Non-pigmented ciliary epithelial cell (primary cell): ENCODE results near the gene ATXN7.
A peak's percentile ranks its signal among the peaks of the same experiment; 100 is the strongest.

ENCODE experiments used
- DNase-seq: peaks from one replicate; pipeline ENCODE4 v3.0.0-alpha.2; 2010; ENCODE audit warnings: low read depth

ATXN7 gene

DNA sequence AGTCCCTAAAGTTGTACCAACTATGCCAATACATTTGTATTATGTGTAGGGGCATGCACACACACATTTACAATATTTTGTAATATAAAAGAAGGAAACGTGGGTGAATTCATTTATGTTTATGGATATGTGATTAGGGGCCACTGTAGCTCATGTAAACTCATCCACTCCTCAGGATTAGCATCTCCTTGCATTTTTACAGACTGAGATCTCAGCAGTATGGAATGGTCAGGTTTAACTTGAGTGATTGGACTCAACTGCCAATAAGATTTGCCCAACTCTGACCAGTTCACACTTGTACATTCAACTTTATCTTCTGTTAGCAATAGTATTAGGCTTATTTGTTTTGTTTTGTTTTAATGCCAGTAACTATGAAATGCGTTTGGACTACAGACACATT lies 123.2 kb downstream of the ATXN7 start:
- DNase-seq = no peak

DNA sequence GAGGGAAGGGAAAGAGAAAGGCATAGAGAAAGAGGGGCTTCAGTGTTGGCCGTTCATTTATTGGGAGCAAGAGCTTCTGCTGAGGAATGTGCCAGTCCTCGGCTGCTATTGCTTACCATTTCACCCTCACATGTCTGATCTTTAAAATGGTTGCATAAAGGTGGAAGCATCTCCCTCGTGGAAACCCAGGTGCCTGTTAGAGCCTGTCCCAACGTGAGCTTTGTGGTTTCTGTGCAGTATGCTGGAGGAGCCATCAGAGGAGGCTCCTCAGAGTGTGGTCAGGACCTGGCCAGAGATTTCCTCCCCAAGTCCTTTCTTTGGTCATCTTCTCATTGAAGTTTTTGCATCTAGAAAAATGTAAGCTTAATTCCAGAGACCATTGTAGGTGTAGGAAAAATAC lies 125.3 kb downstream of the ATXN7 start:
- DNase-seq = no peak

DNA sequence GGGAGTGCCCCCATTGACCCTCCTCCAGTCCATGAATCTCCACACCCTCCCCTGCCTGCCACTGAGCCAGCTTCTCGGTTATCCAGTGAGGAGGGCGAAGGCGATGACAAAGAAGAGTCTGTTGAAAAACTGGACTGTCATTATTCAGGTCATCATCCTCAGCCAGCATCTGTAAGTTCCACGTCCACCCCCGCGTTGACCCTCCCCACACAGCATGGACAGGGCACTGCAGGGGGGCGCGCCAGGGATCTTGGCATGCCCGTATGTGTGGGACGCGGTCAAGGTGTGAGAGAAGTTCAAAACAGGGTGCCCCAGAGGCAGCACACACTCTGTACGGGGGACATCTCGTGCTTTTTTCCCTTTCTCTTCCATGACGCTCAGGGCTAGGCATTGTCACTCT lies 126.5 kb downstream of the ATXN7 start:
- DNase-seq = no peak

DNA sequence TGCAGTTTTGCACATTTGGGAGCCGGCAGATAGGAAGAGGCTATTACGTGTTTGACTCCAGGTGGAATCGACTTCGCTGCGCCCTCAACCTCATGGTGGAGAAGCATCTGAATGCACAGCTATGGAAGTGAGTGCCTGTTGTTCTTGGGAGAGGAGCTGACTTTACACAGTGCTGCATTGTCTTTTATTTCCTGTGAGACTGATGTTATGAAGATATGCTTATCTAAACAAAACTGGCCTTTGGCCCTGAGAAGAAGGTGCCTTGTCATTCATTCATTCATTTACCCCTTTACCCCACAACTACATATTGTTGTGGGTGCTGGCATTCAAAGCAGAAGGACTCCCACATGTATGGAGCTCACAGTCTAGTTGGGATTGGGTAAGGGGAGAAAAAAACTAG lies 127.1 kb downstream of the ATXN7 start:
- no peak for DNase-seq

DNA sequence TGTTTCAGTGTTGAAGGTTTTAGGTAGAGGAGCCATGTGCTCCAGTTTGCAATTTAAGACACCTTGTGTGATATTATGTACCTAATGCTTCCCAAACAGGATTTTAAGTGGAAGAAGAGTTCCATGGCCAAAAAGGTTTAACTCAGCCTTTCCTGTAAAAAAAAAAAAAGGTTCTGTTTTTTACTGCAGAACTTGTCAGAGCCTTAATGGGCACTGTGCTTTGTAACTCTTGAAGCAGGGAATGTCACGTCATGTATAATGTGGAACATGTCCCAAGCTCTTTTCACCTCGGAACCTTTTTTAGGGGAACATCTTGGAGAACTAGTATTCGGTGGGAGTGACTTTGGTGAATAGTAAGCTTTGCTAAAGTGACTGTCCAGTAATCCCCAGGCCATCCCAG lies 128.0 kb downstream of the ATXN7 start:
- no peak for DNase-seq

DNA sequence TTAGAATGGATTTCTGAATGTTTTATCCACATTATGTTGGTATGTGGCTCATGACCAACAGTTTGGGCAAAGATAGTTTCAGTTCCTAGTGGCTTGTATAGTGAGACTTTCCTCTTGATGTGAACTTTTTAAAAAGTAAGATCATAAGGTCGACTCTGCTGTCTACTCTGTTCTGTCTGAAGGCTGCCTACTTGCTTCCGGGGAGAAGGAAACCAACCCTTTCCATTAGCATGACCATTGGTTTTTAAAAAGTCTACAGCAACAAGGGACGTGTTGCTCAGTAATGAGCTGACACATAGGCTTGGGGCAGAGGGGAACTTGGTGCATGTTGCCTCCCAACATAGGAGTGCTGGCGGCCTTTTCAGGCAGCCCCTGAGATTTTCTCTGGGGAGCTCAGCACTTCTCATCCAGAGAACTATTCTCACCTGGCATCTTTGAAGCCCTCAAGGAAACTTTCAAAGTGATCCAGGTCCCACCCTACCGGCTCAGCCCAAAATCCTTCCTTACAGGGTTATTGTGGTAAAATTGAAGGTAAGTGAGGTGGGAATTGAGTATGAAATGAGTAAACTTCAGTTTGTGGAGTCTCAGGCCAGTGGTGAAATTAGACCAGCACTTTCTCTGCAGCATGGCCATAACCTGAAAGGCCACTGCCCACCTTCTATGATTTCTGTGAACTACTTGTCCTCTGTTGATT lies 129.0 kb downstream of the ATXN7 start:
- DNase-seq = no peak

DNA sequence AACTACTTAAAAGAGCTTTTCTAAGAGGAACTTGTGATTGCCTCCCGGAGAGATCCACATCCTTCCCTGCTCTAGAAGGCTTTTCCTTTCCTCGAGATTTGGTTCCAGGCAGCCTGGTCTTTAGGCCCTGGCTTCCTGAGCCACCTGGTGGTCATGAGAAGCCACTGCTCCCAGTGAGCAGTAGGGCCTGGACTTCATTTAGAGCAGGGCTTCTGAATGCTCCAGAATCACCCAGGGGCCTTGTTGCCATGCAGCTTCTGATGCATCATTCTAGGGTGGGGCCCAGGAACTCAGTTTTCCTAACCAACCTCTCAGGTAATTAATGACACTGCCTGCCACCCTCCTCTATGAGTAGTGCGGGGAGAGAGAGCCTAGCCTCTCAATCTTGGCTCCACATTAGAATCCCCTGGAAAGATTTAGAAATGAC lies 130.0 kb downstream of the ATXN7 start:
- no peak for DNase-seq

DNA sequence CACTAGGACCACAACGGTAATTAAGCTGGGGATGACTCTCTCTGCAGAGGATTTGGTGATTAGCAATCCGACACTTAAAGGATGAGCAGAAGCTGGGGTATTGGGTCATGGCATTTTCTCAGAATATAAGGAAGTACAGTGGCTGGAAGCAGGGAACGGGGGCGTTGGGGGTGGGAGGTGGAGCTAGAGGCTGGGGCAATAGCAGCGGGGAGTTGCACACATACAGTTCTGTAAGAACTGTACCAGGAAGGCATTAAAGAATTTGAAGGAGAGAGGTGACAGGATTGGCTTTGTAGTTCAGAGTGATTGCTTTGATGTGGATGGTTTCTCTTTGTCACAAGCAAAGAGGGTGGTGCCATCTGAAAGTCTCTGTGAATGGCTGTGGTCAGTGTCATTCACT lies 131.4 kb downstream of the ATXN7 start:
- DNase-seq = no peak

DNA sequence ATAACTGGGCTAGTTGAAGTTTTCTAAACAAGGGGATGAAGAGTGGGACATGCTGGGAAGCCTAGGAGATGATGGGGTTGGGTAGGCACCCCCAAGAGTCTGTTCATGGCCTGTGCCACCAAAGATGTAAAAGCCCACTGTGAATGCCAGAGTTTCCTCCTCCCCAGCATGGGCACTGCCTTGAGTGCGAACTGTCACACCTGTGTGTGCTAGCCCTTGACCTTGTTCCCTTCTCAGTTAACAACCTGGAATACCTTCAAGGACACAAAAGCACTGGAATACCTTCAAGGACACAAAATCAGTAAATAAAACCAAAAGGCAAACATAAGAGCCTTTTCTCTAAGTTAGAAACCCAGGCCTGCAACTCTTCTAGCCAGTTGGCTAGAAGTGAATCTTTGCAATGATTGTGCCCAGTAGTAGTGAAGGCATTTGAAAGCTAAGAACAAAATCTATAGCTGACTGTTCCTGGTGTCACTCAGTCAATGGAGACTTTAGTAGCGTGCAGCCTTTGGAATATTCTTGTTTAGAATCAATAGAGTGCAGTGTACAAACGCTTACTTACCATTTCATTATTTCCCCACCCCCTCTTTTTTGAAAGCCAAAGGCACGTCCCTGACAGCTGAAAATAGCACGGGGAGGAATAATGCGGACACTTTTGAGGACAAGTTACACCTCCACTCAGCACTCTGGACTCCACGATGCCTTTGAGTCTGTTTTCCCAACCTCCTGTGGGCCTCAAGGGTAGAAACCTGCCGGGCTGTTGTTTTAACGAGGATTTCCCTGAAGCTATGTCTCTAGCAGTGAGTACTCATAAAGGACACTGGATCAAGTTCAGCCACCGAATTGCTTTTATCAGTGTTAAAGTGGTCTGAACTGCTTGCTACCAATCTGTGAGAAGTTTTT lies 135.4 kb downstream of the ATXN7 start:
- no peak for DNase-seq

DNA sequence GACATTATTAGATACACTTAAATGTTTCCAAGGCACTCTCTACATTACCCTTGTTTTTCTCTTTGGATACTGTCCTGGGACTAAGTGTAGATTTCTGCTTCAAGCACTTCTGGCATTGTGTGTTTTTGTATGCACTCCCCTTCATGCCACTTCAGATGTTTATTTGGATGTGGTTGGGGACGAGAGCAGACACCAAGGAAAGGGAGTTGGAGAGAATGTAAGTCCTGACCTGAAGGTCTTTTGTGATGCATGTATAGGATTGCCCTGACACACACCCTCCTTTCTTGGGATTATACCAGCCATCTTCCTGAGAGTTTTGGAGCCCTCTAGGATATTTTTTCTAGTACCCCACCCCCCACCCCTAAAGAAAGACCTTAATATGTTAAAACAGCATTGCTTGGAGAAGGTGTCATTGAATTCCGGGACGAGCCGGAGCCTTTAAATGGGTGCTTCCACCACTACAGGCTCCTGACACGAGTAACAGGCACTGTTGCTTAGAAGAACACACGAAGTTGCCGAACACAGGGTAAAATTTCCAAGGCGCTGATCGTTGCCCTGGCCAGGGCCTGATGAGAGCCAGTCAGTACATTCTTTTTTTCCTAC lies 136.9 kb downstream of the ATXN7 start:
- no peak for DNase-seq

DNA sequence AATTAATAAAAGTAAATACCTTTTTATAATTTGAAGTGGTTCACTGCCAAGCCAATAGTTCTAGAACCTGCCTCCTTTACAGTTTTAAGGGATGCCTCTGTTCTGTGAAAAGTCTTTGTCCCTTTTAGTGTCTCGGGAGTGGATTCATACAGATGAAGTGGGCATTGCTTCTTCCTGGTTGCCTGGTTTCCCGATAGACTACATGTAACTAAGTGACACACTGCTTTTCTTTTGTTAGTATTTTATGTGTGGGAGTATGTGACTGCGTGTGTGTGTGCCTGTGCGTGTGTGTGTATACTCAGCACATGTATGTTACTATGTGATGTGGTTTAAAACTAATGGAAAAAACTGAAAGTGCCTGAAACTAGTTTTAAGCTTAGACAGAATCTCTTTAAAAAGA lies 138.6 kb downstream of the ATXN7 start:
- DNase-seq = no peak

DNA sequence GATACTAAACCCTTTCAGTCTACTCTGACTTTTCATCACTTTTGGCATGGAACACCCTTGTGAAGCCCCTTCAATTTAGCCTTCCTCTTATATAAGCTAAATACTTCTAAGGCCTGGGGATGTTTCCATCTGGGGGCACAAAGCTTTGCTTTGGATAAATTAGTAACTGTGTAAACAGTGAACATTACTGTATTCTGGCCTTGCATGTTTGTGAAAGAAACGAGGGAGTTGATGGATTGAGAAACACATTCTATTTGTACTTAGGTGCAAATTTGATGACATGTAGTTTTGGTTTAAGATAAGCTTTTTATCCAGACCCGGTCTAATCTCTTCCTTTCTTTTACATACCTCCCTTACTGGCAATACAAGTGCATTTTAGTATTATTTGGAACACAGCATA lies 139.9 kb downstream of the ATXN7 start:
- DNase-seq = no peak

DNA sequence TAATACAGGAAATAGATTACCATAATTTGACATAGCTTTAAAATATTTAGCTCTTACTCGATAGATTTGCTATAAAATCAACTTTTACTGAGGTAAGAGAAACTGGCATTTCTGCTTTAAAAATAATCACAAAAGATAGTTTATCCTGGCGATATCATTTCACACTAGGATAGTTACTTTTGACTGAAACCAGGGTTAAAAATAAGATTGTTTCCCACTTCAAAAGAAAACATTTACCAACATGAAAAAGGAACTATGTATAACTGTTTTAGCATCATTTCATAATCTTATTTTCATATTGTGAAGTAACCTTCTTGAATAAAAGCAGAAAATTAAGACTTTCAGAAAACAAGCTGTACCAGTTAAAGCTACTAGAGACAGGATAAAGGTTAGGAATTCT lies 144.3 kb downstream of the ATXN7 start:
- DNase-seq = no peak

DNA sequence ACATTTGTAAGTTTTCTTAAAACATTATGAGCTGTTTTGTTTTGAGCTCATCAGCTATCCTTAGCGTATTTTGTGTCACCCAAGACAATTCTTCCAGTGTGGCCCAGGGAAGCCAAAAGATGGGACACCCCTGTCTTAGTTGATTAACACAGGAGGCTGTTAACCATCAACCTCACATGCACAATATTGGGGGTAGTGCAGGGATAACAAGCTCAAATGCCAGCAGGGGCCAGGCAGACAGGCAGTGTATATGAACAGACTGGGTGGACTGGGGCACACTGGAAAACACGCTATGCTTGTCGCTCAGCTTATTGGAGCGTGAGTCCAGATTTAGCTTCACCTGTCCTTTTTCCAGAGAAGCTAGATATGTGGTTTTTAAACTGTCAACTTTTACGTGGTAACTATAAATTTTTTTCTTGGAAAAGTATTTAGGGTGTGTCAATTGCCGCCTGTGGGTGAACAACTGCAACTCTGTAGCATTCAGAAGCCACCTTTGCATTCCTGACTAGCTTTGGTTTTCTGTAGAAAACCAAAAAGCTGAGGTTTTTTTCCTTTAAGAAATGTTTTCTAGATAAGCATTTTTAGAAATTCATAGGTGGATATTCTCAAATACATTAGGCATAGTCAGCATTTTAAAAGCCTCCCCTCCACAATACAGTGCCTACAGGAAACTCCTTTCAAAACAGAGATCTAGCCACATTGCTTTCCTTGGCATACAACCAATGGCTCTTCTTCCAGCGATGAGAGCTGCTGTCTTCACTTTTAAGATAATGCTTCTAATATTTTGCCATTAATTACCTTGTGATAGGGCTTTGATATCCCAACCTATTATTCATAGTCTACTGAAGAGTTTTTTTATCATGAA lies 145.1 kb downstream of the ATXN7 start:
- no peak for DNase-seq

DNA sequence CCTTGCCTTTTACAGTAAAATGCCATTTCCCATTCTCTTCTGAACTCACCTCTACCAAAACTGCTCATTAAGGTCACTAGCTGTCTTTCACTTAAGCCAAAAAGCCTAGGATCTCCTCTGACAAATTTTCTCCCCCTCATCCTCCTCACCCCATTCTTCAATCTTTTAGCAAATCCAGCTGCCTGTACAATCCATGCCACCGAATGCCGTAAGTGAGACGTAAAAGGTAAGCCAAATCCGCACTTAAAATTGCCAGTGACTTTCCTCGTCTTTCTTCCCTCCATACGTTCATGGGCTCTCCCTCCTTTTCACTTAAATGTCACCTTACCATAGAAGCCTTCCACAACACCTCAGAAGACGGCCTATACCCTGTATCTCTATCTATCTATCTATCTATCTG lies 145.9 kb downstream of the ATXN7 start:
- DNase-seq = no peak

DNA sequence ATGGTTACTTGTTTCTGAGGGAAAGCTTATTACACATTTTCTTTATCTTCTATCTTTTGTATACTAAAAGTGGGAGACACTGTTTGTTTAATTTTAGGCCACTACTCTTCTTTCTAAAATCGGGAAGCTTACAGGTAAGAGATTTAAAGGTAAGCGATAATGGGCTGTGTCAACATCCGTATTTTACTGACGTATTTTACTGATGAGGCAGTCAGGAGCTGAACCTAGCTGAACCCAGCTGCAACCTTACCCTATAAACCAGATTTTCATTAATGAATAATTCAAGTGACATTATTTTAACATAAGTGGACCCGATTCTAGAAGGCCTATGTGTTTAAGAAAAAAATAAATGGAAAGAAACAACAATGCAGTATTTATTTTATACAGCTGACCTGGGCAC lies 146.5 kb downstream of the ATXN7 start:
- DNase-seq = no peak

DNA sequence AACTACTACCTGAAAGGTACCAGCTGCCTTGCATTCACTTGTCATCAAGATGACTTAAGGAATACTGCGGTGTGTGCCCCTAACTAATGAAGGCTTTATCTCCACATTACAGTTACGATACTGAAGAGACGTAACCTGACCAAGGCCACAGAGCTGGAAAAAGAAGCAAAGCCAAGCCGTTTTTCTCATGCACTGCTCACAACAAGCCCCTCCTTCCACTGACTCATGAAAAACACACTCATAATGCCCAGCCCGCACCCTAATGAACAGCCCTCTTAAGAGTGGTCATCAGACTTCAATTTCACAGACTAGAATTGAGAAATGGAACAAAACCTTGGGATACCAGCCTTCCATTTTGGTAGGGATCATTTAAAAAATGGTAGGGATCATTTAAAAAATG lies 148.0 kb downstream of the ATXN7 start:
- DNase-seq = peak; percentile 46

DNA sequence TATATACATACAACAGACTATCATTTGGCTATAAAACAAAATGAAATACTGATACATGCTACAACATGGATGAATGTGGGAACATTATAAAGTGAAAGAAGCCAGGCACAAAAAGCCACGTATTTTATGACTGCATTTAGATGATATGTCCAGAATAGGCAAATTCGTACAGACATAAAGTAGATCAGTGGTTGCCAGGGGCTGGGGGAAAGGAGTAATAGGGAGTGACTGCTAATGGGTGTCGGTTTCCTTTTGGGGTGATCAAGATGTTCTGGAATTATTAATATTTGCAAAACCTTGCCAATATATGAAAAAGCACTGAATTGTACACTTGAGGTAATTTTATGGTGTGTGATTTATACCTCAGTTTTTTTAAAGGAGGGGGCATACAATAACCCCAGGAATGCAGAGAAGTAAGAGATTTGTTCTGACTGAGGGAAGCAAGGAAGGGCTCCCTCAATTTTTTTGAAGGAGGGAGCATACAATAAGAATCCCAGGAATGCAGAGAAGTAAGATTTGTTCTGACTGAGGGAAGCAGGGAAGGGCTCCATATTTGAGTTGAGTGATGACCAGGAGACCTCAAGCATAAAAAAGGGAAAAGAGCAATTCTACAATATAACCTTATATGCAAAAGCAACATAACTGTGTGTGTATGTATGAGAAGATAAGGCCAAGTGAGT lies 153.4 kb downstream of the ATXN7 start:
- no peak for DNase-seq

DNA sequence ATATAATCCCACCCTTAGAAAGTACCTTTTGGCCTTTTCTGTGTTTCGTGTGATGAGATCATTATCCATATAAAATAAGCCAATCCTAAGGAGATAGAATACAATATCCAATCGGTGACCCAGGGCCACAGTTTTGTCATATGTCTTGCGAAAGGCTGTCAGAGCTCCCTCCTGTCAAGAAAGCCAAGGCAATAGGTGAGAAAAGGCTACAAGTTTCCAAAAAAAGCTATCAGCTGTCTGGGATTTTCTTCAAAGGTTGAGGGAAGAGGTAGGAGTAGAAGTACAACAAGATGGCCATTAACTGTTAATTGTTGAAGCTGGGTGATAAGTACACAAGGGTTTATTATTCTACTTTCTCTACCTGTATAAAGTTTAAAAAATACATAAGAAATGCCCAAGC lies 155.6 kb downstream of the ATXN7 start:
- DNase-seq = no peak

DNA sequence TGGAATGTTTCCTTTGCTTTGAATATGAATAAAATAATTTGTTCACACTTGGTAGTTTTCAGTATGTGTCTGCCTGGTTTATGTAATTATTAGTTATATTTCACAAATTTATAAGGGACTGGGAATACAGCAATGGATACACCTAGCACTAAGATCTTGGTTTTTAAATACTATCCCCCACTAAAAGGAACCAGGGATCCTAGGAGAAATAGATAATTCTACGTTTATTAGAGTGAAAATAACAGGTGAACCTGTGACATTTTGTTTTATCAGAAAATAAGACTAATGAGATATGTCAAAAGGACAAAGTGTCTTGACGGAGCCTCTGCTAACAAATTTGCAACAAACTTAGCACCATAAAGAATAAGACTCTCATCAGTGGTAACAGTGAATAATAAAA lies 156.2 kb downstream of the ATXN7 start:
- no peak for DNase-seq

DNA sequence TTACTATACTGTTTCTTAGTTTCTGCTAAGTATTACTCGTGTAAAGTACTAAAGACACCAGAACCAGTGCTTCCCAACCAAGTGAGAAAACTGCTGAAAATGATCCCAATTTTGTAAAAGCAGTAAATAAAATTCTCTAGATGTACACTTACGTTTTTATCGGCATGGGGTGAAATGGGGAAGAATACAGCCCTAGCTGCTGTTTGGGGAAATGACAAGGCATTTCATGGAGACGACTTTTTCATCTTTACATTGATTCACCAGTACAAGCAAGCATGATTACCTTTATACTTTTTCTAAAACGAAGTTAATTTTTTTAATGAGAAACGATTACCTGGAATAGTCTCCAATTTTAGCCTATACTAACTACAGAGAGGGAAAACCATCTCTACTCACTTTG lies 158.3 kb downstream of the ATXN7 start:
- no peak for DNase-seq
